CD1c-positive myeloid dendritic cell (primary cell): Measurements from ENCODE around the gene CATSPERD.
"Not testable (repeated sequence)": the region's sequence is repeated elsewhere in the genome, so short reads cannot be mapped to it uniquely, and the experiment has no call there.

ENCODE experiments used
- DNase-seq: peaks from one replicate; pipeline ENCODE4 v3.0.0-alpha.2; 2016; ENCODE audit errors: extremely low spot score

The CATSPERD gene

DNA sequence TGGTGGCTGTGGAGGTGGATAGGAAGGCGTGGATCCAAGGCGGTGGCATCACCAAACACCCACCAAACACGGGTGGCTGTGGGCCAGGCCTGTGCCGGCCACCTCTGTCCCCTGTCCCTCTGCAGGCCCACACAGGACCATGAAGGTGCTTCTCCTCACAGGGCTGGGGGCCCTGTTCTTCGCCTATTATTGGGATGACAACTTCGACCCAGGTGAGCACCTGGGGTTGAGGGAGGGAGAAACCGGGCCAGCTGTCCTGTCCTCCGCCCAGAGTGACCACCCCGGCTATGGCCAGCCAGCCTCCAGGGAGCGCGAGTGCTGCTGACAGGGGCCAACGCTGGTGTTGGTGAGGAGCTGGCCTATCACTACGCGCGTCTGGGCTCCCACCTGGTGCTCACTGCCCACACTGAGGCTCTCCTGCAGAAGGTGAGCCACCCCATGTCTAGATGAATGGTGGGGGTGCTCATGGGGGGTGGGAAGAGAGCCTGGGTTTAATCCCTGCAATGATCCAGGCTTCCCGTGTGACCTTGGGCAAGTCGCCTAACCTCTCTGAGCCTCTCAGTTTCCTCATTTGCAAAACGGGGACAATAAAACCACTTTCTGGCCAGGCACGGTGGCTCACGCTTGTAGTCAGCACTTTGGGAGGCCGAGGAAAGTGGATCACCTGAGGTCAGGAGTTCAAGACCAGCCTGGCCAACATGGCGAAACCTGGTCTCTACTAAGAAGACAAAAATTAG lies 35.6 kb upstream of the CATSPERD start:
- no peak for DNase-seq

DNA sequence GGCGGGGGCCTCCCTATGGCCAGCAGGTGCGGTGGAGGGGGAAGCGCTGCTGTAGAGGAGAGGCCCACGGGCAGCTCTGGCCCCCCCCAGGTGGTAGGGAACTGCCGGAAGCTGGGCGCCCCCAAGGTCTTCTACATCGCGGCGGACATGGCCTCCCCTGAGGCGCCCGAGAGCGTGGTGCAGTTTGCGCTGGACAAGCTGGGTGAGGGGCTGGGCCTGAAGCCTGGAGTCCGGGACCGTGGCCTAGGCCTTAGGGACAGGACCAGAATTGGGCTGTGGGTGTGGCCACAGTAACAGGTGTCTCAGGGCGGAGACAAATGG lies 34.2 kb upstream of the CATSPERD start:
- DNase-seq: no peak

DNA sequence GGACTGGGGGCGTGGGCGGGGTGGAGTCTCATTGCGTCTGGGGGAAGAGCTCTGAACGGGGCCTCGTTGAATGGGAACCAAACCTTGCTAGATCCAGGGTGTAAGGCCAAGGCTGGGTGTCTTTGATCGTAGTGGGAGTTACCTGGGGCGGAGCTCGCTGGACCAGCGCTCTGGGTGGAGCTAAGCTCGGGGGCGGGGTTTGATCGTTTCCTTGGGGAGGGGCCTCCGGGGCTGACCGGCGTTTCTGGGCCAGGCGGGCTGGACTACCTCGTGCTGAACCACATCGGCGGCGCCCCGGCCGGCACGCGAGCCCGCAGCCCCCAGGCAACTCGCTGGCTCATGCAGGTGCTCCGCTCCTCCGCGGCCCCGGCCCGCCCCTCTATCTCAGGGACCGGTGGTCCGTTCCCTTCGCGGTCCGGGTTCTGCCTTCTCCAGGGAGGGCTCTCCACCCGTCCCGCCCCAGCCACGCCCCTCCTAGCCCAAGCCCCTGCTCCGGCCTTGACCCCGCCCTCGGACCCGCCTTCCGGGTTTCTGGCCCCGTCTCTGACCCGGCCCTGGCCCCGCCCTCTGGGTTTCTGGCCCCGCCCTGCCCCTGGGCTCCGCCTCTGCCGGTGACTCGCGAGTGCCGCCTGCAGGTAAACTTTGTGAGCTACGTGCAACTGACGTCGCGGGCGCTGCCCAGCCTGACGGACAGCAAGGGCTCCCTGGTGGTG lies 33.6 kb upstream of the CATSPERD start:
- DNase-seq: peak; percentile 98

DNA sequence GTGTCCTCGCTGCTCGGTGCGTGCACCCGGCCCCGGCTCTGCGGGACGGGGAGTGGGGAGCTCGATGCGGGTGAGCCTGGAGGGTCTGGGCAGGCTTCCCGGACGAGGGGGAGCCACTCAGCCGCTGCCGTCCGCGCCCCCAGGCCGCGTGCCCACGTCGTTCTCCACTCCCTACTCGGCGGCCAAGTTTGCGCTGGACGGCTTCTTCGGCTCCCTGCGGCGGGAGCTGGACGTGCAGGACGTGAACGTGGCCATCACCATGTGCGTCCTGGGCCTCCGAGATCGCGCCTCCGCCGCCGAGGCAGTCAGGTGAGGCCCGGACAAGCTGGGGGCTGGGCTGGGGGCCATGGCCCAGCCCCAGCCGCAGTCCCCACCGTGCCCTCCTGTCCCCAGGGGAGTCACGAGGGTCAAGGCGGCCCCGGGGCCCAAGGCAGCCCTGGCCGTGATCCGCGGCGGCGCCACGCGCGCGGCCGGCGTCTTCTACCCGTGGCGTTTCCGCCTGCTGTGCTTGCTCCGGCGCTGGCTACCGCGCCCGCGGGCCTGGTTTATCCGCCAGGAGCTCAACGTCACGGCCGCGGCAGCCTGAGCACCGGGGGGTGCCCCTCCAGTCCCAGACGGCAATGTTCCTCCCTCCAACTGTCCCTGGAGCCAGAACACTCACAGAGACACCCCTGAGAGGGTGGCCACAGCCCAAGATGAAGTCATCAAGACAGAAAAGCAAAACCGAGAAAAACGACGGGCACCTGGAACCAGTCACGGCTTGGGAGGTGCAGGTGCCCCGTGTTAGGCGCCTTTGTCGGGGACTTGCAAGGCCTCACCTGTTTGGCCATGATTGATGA lies 32.9 kb upstream of the CATSPERD start:
- DNase-seq: no peak

DNA sequence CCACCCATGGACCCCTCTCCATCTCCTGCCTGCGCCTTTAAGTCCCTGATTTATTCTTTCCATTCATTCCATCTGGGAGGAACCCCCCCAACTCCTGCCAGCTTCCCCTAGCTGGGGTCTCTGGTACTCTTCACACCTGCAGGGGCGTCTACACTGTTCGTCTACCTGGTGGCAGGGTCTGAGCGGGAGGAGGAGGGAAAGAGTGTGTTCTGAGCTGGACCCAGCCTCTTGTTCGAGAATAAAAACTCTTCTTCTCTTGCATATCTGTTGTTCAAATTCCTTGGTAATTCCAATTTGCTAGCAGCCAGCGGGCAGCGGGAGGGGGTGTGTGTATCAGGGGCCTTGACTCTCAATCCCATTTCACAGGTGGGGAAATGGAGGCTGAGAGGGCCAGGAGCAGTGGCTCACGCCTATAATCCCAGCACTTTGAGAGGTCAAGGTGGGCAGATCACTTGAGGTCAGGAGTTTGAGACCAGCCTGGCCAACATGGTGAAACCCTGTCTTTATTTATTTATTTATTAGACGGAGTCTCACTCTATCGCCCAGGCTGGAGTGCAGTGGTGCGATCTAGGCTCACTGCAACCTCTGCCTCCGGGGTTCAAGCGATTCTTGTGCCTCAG lies 32.1 kb upstream of the CATSPERD start:
- DNase-seq: not testable (repeated sequence)

DNA sequence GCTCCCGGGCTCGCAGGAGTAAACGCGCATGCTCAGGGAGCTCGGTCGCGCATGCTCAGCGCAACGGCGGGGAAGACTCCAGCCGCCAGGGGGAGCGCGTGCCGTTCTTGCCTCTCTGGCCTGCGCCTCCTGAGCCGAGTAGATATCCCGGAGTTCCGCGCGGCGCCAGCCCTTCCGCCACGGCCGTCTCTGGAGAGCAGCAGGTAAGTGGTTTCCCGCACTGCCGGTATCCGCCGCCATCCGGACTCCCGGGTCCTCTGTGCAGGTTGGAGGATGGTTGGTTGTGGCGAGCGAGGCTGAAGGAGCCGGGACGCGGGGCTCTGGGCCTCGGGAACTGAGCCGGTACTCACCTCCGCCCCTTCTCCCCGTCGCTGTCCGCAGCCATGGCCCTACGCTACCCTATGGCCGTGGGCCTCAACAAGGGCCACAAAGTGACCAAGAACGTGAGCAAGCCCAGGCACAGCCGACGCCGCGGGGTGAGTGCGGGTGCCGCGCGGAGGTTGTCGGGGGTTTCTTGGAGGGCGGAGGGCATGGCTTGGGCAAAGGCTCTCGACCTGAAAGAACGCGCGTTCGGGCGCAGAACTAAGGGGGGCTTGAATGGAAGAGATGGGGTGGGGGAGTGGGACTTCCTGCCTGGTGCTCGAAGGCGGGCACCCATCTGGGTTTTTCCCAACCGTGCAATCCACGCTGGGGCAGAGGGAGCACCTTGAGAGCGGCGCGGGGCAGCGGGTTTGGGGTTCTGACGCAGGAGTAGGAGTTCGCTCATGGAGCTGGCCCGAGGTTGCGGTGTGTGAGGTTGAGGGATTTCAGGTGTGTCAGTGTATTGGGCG lies 30.1 kb upstream of the CATSPERD start, which contains the start of gene RPL36:
Gene RPL36 (plus strand): TSS at position 171 of the 830 bp plus-strand sequence. CDS start 213 bp downstream, at position 384.
- peak; percentile 99 for DNase-seq

DNA sequence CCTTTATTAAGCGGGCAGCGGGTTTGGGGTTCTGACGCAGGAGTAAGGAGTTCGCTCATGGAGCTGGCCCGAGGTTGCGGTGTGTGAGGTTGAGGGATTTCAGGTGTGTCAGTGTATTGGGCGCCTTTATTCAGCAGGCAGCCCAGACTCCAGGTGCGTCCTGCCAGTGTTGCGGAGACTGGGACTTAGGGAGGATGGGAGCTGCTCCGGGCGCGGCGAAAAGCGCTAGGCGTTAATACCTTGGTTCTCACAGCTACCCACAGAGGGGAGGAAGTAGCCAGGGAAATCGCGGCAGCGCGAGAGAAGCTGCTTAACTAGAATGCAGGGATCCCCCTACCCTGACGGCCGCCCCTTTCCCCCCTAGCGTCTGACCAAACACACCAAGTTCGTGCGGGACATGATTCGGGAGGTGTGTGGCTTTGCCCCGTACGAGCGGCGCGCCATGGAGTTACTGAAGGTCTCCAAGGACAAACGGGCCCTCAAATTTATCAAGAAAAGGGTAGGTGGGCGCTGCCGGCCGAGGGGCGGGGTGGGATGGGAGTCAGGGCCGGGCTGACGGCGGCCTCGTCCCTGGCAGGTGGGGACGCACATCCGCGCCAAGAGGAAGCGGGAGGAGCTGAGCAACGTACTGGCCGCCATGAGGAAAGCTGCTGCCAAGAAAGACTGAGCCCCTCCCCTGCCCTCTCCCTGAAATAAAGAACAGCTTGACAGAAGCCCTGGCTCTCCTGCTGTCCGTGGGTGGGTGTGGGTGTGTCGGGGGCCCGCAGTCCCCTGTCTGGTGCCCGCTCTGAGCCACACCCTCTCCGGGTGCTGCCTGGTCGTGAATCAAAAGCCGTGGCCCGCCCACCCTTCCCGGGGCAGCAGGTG lies 29.2 kb upstream of the CATSPERD start:
- DNase-seq: peak; percentile 33

DNA sequence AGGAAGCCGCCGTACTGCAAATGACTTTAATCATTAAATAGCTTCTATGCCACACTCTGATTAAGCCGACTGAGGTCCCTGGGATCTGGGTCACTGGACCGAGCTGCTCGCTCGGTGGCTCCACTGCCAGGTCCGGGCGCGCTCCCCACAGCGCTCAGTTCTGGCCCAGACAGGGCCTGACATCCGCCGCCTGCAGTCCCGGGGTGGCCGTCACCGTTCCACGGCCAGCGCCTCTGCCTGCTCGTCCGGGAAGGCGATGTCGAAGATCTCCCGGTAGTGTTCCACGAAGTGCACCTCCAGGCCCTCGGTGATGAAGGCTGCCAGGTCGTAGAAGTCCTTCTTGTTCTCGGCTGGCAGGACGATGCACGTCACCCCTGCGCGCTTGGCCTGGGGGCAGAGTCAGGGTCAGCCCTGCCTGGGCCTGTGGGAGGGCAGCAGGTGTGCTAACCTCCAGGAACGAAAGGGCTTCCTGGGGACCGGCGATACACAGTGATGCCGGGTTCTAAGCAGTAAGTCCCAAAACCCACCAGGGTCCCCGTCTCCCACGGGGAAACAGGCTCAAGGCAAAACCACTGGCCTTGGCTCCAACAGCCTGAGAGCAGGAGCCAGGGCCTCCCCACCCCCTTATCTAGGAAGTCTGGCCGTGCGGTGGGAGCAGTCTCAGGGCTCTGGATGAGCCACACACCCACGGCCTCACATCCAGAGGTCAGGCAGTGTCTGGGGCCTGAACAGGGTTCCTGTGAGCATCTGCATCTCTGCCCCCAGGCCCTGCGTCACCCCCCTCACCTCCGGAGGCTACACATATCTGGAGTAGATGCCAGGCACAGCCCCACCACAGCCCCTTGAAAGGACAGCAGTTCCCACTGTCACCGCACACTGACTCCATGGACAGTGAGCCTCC lies 28.4 kb upstream of the CATSPERD start:
- no peak for DNase-seq

DNA sequence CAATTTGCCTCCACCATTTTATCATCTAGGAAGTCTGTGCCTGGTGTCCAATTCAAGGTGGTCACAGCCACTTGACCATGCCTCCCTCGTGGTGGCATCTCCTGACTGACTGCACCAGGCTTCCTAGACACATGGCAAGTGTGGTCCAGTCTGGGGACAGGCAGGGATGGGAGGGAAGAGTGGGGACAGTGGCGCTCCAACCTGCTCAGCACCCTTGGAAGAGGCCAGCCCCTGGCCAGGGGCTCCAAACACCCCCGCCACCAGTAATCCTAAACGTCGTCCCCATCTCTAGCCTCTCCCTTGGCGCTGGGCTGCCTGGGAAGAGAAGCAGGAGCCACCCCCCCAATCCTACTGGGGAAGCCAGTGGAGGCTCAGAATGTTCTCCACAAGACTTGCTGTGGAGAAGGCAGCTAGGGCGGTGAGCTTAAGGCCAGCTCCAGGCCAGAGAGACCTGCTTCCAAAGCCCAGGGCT lies 27.7 kb upstream of the CATSPERD start:
- no peak for DNase-seq

DNA sequence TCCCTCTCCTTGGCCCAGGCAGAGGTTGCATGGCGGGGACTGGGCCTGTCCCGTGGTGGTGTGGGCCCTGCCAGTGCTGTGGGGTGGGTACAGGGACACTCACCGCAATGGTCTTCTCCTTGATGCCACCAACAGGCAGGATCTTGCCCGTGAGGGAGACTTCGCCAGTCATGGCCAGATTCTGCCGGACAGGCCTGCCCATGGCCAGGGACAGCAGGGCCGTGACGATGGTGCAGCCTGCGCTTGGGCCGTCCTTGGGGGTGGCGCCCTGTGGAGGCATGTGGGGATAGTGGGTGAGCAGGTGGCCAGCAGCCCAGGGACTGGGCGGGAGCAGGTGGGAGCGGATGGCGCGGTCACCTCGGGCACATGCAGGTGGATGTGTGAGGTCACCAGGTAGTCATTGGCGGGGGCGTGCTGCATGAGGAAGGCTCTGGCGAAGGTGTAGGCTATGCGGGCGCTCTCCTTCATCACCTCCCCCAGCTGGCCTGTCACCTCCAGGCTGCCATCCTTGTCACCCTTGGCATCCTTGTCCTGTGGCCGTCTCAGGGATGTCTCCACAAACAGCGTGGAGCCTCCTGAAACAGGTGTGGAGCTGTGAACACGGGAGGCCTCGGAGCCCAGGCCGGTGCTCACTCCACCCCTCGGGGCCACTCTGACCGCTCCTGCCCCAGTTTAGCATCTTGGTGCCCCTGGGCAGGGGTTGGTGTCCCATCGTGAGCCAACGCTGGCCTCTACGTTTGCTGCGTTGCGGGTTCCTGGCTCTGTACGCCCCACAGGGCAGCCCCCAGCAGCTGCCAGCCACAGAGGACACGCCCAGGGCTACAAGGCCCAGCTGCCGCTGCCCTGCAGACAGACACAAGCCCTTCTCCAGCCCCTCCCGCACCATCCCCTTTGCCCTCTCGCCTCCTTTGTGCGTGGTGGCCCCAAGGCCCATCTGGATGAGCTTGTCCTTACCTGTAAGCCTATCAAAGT lies 27.0 kb upstream of the CATSPERD start:
- no peak for DNase-seq

DNA sequence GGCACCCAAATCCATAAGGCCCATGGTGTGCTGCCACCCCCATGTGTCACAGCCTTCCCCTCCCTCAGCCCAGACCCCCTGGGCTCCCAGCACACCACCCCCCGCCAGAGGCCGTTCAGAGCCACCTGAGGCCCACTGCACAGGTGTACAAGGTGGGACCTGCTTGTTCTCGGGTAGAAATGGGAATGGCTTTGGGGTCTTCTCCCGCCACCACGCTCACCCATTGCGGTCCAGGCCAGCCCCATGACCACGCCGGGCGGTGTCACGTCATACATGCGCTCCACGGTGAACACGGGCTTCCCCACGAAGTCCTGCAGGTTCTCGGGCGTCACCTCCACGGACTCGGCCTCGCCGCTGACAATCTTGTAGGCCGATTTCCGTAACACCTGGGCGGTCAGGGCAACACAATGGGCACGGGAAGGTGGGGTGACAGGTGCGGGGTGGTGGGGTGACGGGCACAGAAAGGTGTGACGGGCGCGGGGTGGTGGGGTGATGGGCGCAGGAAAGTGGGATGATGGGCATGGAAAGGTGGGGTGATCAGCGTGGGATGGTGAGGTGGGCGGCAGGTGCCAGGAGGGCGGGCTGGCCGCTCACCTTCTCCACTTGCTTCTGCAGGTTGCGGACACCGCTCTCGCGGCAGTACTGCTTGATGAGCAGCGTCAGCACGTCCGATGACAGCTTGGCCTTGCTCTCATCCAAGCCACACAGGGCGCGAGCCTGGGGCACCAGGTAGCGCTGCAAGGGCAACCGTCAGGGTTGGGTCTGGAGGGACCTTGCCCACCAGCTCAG lies 26.1 kb upstream of the CATSPERD start:
- no peak for DNase-seq

DNA sequence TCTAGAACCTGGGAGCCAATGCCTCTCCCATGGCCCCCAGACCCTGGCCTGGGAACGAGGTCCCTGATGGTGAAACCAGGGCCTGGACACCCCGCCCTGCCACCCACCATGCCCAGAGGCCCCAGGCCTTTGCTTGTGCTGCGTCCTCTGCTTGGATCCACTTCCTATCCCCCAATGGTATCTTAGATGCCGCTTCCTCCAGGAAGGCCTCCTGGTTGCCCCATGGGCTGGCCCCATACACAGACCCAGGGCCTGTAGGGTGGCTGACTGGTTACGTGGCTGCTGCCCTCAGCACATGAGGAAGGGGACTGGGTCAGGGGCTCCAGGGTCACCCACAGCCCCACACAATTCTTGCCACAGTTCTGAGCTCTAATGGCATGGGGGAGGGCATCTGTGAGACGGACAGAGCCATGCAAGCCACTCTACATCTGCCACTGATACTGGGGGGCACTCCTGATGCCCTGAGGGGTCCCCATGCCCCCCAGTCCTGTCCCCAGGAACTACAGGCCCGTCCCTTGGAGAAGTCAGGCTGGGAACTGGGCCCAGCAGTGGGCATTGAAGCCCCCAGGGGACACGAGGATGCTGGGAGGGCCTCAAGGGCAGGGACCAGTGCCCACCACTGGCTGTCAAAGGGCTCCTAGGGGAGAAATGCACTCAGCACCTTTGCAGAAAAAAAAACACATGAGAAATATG lies 25.3 kb upstream of the CATSPERD start:
- no peak for DNase-seq

DNA sequence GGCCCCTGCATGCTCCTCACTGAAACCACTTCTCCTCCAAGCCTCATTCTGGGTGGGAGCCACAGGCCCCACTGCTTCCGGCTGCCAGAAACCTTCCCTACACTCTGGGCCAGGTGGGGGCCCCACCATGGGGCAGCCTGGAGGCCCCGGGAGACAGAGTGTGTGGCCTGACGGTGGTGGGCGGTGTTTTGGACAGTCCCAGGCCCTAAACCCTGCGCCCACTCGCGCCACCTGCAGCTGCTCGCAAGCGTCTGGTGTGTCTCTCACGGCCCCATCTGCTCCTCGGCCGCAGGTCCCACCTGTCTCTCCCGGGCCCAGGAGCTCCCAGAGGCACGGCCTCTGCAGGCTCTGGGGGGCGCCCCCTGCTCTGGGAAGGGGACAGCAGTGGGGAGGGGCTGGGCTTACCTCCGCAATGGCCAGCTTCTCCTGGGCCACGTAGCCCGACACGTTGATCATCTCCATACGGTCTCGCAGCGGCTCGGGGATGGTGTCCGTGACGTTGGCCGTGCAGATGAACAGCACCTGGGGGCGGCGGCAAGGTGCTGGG lies 24.7 kb upstream of the CATSPERD start:
- no peak for DNase-seq

DNA sequence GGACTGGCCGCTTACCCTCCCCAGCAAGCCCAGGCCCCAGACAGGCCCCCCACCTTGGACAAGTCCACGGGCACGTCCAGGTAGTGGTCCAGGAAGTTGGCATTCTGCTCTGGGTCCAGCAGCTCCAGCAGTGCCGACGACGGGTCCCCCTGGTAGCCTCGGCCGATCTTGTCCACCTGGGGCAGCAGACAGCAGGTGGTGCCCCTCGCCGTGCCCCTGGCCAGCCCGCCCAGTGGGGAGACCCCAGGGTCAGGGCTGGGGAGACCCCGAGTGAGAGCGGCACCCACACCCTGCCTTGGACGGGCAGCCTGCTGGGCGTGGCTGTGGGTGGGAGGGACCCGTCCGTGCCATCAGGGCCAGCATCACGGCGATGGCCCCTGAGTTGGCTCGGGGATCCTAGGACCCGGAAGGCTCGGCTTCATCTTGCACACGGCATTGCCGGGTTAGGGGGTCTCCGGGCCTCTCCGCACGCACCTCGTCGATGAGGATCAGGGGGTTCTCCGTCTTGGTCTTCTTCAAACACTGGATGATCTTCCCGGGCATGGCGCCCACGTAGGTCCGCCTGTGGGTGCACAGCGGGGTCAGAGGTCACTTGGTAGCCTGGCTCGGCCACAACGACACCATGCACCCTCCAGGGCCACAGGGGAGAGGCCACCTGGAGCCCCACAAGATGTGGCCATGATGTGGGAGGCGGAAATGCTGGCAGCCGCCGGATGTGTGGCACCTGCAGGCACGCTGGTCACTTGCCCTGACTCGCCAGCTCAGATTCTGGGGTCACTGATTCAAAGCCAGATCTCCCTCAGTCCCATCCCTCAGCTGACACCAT lies 24.0 kb upstream of the CATSPERD start:
- DNase-seq: no peak
